ENCODE results near the gene CRPPA. TPM values are rescaled to one million over a fixed set of nuclear protein-coding genes. Genes with fewer than 3 reads are reported as not detected.

Gene CRPPA
- total and polyA plus RNA-seq, 2 of the 4 experiments (the other 2 are of a cell fraction): 0.67 to 1.3 TPM

DNA sequence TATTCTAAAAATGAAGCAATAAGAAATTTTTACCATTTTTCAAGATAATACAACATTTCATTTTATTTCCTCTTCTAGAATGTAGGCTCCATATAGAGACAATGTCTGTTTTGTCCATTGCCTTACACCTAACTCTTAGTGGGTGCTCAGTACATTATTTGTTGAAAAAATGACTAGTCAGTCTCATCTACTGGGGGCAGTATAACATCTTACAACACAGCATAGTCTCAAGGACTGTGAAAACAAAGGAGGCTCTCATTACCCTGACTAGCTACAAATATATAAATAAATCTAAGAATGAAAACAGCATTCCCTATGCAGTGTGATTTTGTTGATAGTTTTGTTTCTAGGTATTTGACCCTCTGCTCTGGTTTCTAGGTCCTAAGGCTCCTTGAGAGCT is 11.6 kb downstream of the CRPPA start:
- Histone ChIP-seq H3K23ac (ENCODE audit: low read depth, low read length) (no peak overlapping the region), H3K9me1 (ENCODE audit: insufficient read depth, low read length) (no peaks in the 10 kb centered on the region), H2AK5ac (ENCODE audit: low read depth, low read length) (no peak overlapping the region), H3K27ac (ENCODE audit: insufficient read depth, low read length) (no peak overlapping the region), H3K27me3 (ENCODE audit: control insufficient read depth, insufficient read depth, low read length) (no peaks in the 10 kb centered on the region), H2BK15ac (ENCODE audit: low read depth, low read length) (no peak overlapping the region), H4K8ac (ENCODE audit: low read depth in 2 of 2, low read length in 2 of 2) (no peak overlapping the region), H3K9ac (ENCODE audit: low read depth, low read length) (no peak overlapping the region), H3K56ac (ENCODE audit: extremely low read depth, insufficient read depth, low read length) (no peak overlapping the region), H2BK20ac (ENCODE audit: low read depth, low read length) (no peak overlapping the region), H3K4me2 (ENCODE audit: low read depth, low read length) (no peak overlapping the region), H4K20me1 (ENCODE audit: insufficient read depth, low read length) (no peaks in the 10 kb centered on the region), H2BK5ac (ENCODE audit: low read depth, low read length, poor library complexity, severe bottlenecking) (no peak overlapping the region), H3K36me3 (ENCODE audit: control insufficient read depth, insufficient read depth, low read length) (no peaks in the 10 kb centered on the region), H4K91ac (ENCODE audit: insufficient read depth, low read depth, low read length) (no peak overlapping the region), H2BK120ac (ENCODE audit: low read depth, low read length) (no peak overlapping the region), H2AFZ (replicated peaks; ENCODE audit: low read length, poor library complexity) (no peak overlapping the region), H4K5ac (ENCODE audit: low read depth, low read length) (no peak overlapping the region), H3K79me1 (ENCODE audit: low read depth in 1 of 2, low read length in 2 of 2) (no peaks in the 10 kb centered on the region), H3K4me3 (ENCODE audit: insufficient read depth, low read depth, low read length) (no peak overlapping the region), H3K4ac (ENCODE audit: low read depth, low read length) (no peak overlapping the region), H3K18ac (ENCODE audit: low read depth, low read length) (no peak overlapping the region), H3K4me1 (ENCODE audit: control insufficient read depth, insufficient read depth, low read length) (no peaks in the 10 kb centered on the region), H3K14ac (replicated peaks; ENCODE audit: low read depth, low read length) (no peak overlapping the region), H2AK9ac (replicated peaks; ENCODE audit: low read depth, low read length, poor library complexity) (no peak overlapping the region), H3K9me3 (ENCODE audit: control insufficient read depth, insufficient read depth, low read length) (no peaks in the 10 kb centered on the region)
- in situ Hi-C loops (cut with MboI; ENCODE audit: low sequenced_read_pairs): no loop called here
- TF ChIP-seq, protein P1, sequence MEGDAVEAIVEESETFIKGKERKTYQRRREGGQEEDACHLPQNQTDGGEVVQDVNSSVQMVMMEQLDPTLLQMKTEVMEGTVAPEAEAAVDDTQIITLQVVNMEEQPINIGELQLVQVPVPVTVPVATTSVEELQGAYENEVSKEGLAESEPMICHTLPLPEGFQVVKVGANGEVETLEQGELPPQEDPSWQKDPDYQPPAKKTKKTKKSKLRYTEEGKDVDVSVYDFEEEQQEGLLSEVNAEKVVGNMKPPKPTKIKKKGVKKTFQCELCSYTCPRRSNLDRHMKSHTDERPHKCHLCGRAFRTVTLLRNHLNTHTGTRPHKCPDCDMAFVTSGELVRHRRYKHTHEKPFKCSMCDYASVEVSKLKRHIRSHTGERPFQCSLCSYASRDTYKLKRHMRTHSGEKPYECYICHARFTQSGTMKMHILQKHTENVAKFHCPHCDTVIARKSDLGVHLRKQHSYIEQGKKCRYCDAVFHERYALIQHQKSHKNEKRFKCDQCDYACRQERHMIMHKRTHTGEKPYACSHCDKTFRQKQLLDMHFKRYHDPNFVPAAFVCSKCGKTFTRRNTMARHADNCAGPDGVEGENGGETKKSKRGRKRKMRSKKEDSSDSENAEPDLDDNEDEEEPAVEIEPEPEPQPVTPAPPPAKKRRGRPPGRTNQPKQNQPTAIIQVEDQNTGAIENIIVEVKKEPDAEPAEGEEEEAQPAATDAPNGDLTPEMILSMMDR (conservative IDR thresholded peaks at IDR 0.05; ENCODE audit: low read depth, low read length): peak; percentile 42
- no peak for TF ChIP-seq POLR2A (IDR thresholded peaks at IDR 0.05; ENCODE audit: low read depth, low read length)
- TF ChIP-seq, protein P2, sequence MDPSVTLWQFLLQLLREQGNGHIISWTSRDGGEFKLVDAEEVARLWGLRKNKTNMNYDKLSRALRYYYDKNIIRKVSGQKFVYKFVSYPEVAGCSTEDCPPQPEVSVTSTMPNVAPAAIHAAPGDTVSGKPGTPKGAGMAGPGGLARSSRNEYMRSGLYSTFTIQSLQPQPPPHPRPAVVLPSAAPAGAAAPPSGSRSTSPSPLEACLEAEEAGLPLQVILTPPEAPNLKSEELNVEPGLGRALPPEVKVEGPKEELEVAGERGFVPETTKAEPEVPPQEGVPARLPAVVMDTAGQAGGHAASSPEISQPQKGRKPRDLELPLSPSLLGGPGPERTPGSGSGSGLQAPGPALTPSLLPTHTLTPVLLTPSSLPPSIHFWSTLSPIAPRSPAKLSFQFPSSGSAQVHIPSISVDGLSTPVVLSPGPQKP (IDR thresholded peaks at IDR 0.05; ENCODE audit: borderline replicate concordance, low read depth, low read length): no peak
- TF ChIP-seq RAD21 (IDR thresholded peaks at IDR 0.05; ENCODE audit: low read length): peak; percentile 37
- BruUV-seq (replicated peaks): no TSS peak
- ATAC-seq (ENCODE audit: low read depth): peak; percentile 80
- DNase-seq: peak; percentile 40
- intact Hi-C loops (cut with micrococcal nuclease): no loop called here
- CTCF ChIA-PET: interaction anchor here (0.7 to 0.8 kb wide), 2 partner anchors 155 to 332 kb away, joined by 3 to 5 read pairs; no protein-coding TSS in a partner anchor
- POLR2A ChIA-PET (ENCODE audit: unreplicated experiment): no interaction called here
- dilution Hi-C loops (cut with HindIII; ENCODE audit: low sequenced_read_pairs, unreplicated experiment): no loop called here

All from IMR-90 (cell line).